DND-41 (cell line): ENCODE data around the gene AFF3.

Source experiments
- ATAC-seq: fragments of 200-7000 bp; cut with Tn5 transposase; 3 replicates; pipeline ENCODE4 v1.9.1; 2021; ENCODE audit warnings: low read depth; ENCODE audit not compliant: insufficient read depth
- DNase-seq: peaks from one replicate; pipeline ENCODE4 v3.0.0-alpha.2; 2020
- H2AFZ ChIP-seq: 2 replicates; pipeline ENCODE4 v1.6.0; 2012; ENCODE audit warnings: low read depth, low read length
- H3K27ac ChIP-seq: 2 replicates; pipeline ENCODE4 v1.5.1; 2012; ENCODE audit warnings: low read length, inconsistent platforms
- H3K27me3 ChIP-seq: fragments of 200-600 bp; sonication (generic); 2 replicates; pipeline ENCODE4 v1.6.0; 2012; ENCODE audit warnings: low read length, mild to moderate bottlenecking, inconsistent platforms; ENCODE audit not compliant: insufficient read depth, poor library complexity
- H3K36me3 ChIP-seq: 2 replicates; pipeline ENCODE4 v1.5.1; 2012; ENCODE audit warnings: low read length, inconsistent platforms; ENCODE audit not compliant: insufficient read depth
- H3K4me1 ChIP-seq: 2 replicates; pipeline ENCODE4 v1.5.1; 2012; ENCODE audit warnings: mild to moderate bottlenecking, low read length; ENCODE audit not compliant: insufficient read depth
- H3K4me2 ChIP-seq: 2 replicates; pipeline ENCODE4 v1.6.0; 2012; ENCODE audit warnings: mild to moderate bottlenecking, moderate library complexity, low read length, inconsistent platforms; ENCODE audit not compliant: insufficient read depth
- H3K4me3 ChIP-seq, 2 experiments: fragments of 200-600 bp in 1 of 2; shearing (Covaris generic) in 1 of 2; 2 replicates each; pipeline ENCODE4 v1.5.1; 2012 to 2016; ENCODE audit warnings: inconsistent platforms in 2 of 2, low read length in 2 of 2, mild to moderate bottlenecking in 2 of 2, low read depth in 1 of 2, moderate library complexity in 1 of 2
- H3K79me2 ChIP-seq: 2 replicates; pipeline ENCODE4 v1.6.0; 2012; ENCODE audit warnings: low read length, inconsistent platforms; ENCODE audit not compliant: insufficient read depth
- H3K9ac ChIP-seq: 2 replicates; pipeline ENCODE4 v1.6.0; 2012; ENCODE audit warnings: low read depth, mild to moderate bottlenecking, inconsistent platforms, low read length, moderate library complexity
- H3K9me3 ChIP-seq: 2 replicates; pipeline ENCODE4 v1.5.1; 2012; ENCODE audit warnings: low read length, moderate library complexity, mild to moderate bottlenecking, inconsistent platforms; ENCODE audit not compliant: insufficient read depth, severe bottlenecking
- H4K20me1 ChIP-seq: 2 replicates; pipeline ENCODE4 v1.6.0; 2012; ENCODE audit warnings: low read length; ENCODE audit not compliant: insufficient read depth
- EZH2 ChIP-seq: IDR thresholded peaks from 3 replicates; pipeline ENCODE4 v1.6.1; 2012; ENCODE audit warnings: borderline replicate concordance, low read depth, mild to moderate bottlenecking, moderate library complexity, low read length, inconsistent platforms; ENCODE audit not compliant: severe bottlenecking
- TF ChIP-seq, protein P1 (sequence below): IDR thresholded peaks from 2 replicates; pipeline ENCODE4 v1.5.1; 2012; ENCODE audit warnings: borderline replicate concordance, low read length, moderate library complexity, mild to moderate bottlenecking; ENCODE audit not compliant: poor library complexity, severe bottlenecking; ENCODE audit errors: extremely low read depth

AFF3 gene

DNA sequence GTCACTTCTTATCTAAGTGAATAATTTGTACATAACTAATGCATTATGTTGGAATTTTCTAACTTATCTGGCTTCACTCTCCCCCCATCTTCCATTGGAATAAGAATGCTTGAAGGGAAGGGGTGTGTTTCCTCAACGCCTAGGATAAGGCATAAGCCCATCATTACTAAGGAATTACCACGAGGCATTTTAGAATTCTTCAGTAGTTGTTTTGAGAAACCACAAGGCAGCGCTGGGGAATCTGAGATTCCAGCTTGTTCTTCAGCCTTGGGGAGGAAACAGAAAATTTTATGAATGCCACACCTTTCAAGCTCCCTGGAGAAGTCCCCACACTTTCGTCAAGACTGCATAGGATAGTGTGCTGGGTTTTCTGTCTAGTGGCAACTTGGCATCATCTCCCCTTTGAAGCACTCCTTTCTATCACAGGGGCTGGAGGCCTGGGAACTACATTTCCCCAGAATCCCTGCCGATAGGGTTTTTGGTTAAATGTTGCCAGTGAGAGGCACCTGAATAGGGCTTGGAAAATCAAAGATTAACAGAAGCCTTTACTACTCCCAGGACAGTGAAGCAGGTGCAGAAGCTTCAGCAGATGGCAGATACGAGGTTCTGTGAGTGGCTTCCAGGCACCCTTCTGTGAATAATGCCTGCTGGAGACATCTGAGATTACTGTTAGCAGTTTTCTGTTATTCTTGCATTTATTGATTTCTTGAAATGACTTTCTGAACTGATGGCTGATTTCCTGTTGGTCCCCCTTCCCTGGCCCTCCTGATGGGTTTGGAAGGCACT lies 459.9 kb downstream of the AFF3 start:
- H3K36me3 ChIP-seq = no peaks in the 10 kb centered on the region
- no peaks in the 10 kb centered on the region for H3K9me3 ChIP-seq
- H3K4me3 ChIP-seq = no peak overlapping the region
- no peak overlapping the region for H3K27ac ChIP-seq
- no peaks in the 10 kb centered on the region for H3K27me3 ChIP-seq
- H3K4me1 ChIP-seq = no peaks in the 10 kb centered on the region
- TF ChIP-seq EZH2 = no peak
- TF ChIP-seq, protein P1, sequence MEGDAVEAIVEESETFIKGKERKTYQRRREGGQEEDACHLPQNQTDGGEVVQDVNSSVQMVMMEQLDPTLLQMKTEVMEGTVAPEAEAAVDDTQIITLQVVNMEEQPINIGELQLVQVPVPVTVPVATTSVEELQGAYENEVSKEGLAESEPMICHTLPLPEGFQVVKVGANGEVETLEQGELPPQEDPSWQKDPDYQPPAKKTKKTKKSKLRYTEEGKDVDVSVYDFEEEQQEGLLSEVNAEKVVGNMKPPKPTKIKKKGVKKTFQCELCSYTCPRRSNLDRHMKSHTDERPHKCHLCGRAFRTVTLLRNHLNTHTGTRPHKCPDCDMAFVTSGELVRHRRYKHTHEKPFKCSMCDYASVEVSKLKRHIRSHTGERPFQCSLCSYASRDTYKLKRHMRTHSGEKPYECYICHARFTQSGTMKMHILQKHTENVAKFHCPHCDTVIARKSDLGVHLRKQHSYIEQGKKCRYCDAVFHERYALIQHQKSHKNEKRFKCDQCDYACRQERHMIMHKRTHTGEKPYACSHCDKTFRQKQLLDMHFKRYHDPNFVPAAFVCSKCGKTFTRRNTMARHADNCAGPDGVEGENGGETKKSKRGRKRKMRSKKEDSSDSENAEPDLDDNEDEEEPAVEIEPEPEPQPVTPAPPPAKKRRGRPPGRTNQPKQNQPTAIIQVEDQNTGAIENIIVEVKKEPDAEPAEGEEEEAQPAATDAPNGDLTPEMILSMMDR = no peak
- H3K79me2 ChIP-seq = no peaks in the 10 kb centered on the region
- no peak overlapping the region for H2AFZ ChIP-seq
- H3K4me2 ChIP-seq = no peak overlapping the region
- H4K20me1 ChIP-seq = no peaks in the 10 kb centered on the region
- ATAC-seq (no peak), DNase-seq (no peak)
- no peak overlapping the region for H3K9ac ChIP-seq

DNA sequence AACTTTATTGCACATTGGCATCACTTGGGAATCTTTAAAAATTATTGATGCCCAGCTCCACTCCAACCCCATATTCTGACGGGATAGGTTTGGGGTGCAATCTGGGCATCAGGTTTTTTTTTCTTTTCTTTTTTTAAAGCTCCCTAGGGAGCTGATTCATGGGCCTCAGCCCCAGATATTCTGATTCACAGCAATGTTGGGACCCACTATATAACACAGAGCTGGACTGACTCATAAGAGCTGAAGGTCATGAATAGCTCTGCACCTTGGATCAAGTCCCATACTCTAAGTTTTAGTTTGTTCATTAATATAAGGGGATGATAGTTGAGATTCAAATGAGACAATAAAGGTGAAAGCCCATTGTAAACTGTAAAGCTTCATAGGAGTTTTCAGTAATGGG lies 461.4 kb downstream of the AFF3 start:
- TF ChIP-seq EZH2 = no peak
- TF ChIP-seq, protein P1 = no peak
- Histone ChIP-seq H3K4me1 (no peaks in the 10 kb centered on the region), H3K4me2 (no peak overlapping the region), H3K27me3 (no peaks in the 10 kb centered on the region), H2AFZ (no peak overlapping the region), H4K20me1 (no peaks in the 10 kb centered on the region), H3K9ac (no peak overlapping the region), H3K4me3 (no peak overlapping the region), H3K36me3 (no peaks in the 10 kb centered on the region), H3K79me2 (no peaks in the 10 kb centered on the region), H3K9me3 (no peaks in the 10 kb centered on the region), H3K27ac (no peak overlapping the region)
- DNase-seq = no peak
- no peak for ATAC-seq

DNA sequence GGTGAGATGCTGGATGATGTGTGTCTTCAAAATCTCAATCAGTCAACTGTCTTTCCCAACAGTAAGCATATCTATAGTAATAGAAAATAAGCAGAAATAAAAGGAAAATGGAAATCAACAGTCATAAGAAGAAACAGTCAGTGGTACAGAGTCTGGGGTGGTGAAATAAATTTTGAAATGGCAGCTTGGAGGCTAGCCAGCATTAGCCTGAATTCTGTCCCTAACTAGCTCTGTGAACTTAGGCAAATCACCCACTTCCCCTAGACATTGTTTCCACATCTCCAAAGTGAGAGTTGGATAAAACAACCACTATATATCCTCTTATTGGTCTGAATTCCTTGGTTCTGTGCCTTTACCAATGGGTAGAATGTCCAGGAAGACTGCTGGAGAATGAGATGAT lies 462.9 kb downstream of the AFF3 start:
- DNase-seq = no peak
- no peak overlapping the region for H3K4me2 ChIP-seq

More for the DNA sequence above, 462.9 kb downstream of the AFF3 start:
- Histone ChIP-seq H3K9me3 (no peaks in the 10 kb centered on the region), H3K36me3 (no peaks in the 10 kb centered on the region), H3K9ac (no peak overlapping the region), H2AFZ (no peak overlapping the region), H3K27ac (no peak overlapping the region), H3K27me3 (no peaks in the 10 kb centered on the region), H3K79me2 (no peaks in the 10 kb centered on the region), H3K4me1 (no peaks in the 10 kb centered on the region), H4K20me1 (no peaks in the 10 kb centered on the region), H3K4me3 (no peak overlapping the region)
- ATAC-seq = no peak
- TF ChIP-seq, protein P1 = no peak
- no peak for TF ChIP-seq EZH2
